Osteocyte (in vitro differentiated cells): ENCODE results near the gene HIVEP3. TPM values are rescaled to one million over a fixed set of nuclear protein-coding genes. Genes with fewer than 3 reads are reported as not detected.
A peak's percentile ranks its signal among the peaks of the same experiment; 100 is the strongest.

Experiments
- DNase-seq: peaks from one replicate; pipeline ENCODE4 v3.0.0; 2021; ENCODE audit warnings: mixed read lengths; ENCODE audit not compliant: unreplicated experiment; ENCODE audit errors: extremely low spot score
- H3K27ac Mint-ChIP-seq: one replicate; pipeline ENCODE4 v1.8.0; 2021; ENCODE audit warnings: mild to moderate bottlenecking, mixed read lengths; ENCODE audit not compliant: unreplicated experiment
- H3K27me3 Mint-ChIP-seq: one replicate; pipeline ENCODE4 v1.8.0; 2021; ENCODE audit warnings: mixed read lengths; ENCODE audit not compliant: unreplicated experiment
- H3K36me3 Mint-ChIP-seq: one replicate; pipeline ENCODE4 v1.8.0; 2021; ENCODE audit warnings: mixed read lengths; ENCODE audit not compliant: unreplicated experiment
- H3K4me1 Mint-ChIP-seq: one replicate; pipeline ENCODE4 v1.8.0; 2021; ENCODE audit warnings: mixed read lengths; ENCODE audit not compliant: unreplicated experiment
- H3K4me3 Mint-ChIP-seq: one replicate; pipeline ENCODE4 v1.8.0; 2021; ENCODE audit warnings: mild to moderate bottlenecking, moderate library complexity, mixed read lengths; ENCODE audit not compliant: unreplicated experiment
- H3K9me3 Mint-ChIP-seq: one replicate; pipeline ENCODE4 v1.8.0; 2021; ENCODE audit warnings: mixed read lengths; ENCODE audit not compliant: unreplicated experiment
- total RNA-seq: library from RNA; stranded (reverse); gene quantifications from 2 replicates; pipeline ENCODE4 v1.2.1, GENCODE V29; 2021
- TF ChIP-seq, protein P1 (sequence below): fragments of 200-600 bp; sonication (generic); IDR thresholded peaks from 2 replicates; pipeline ENCODE4 v1.5.0; 2021; ENCODE audit warnings: antibody characterized with exemption, mild to moderate bottlenecking, moderate library complexity

The HIVEP3 gene
- total RNA-seq, 1 donor from 2014 or later, result 0.97 TPM

- Mint-ChIP-seq H3K27me3 (no peaks in the 10 kb centered on the region), H3K4me3 (no peak overlapping the region), H3K9me3 (no peaks in the 10 kb centered on the region), H3K36me3 (no peaks in the 10 kb centered on the region), H3K27ac (no peak overlapping the region), H3K4me1 (peaks cover 17% of the 10 kb centered on the region)
- no peak for DNase-seq
- TF ChIP-seq, protein P1, sequence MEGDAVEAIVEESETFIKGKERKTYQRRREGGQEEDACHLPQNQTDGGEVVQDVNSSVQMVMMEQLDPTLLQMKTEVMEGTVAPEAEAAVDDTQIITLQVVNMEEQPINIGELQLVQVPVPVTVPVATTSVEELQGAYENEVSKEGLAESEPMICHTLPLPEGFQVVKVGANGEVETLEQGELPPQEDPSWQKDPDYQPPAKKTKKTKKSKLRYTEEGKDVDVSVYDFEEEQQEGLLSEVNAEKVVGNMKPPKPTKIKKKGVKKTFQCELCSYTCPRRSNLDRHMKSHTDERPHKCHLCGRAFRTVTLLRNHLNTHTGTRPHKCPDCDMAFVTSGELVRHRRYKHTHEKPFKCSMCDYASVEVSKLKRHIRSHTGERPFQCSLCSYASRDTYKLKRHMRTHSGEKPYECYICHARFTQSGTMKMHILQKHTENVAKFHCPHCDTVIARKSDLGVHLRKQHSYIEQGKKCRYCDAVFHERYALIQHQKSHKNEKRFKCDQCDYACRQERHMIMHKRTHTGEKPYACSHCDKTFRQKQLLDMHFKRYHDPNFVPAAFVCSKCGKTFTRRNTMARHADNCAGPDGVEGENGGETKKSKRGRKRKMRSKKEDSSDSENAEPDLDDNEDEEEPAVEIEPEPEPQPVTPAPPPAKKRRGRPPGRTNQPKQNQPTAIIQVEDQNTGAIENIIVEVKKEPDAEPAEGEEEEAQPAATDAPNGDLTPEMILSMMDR, result no peak
These were observed 177.5 kb downstream of the HIVEP3 start for GRCh38 chr1:41741244-41741643.

DNA sequence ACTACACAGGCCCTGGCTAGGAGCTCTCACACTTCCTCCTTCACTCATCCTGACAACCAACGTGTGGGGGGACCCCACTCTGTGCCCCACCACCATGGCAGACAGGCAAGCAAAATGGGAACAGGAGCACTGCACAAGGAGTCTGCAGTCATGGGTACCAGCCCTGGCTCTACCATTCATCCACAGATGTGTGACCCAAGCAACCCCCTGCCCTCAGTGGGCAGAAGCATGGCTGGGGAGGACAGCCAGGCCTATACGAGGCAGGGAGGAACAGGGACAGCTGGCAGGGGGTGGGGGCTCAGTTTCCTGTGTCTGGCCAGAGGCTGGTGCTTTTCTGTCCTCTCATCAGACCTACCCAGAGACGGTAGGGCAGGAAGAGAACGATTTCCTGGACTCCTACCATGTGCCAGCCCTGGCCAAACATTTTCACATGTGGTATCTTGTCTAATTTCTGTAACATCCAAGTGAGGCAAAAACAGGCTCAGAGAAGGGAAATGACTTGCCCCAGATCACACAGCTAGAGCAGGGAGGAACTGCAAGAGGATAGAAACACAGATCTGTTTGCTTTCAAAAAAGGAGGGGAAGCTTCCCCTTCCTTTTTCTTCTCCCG, 178.0 kb downstream of the HIVEP3 start:
- Mint-ChIP-seq H3K4me1 (peaks cover 17% of the 10 kb centered on the region), H3K4me3 (no peak overlapping the region), H3K27ac (no peak overlapping the region), H3K9me3 (no peaks in the 10 kb centered on the region), H3K27me3 (no peaks in the 10 kb centered on the region), H3K36me3 (no peaks in the 10 kb centered on the region)
- DNase-seq, result no peak
- TF ChIP-seq, protein P1, result no peak

DNA sequence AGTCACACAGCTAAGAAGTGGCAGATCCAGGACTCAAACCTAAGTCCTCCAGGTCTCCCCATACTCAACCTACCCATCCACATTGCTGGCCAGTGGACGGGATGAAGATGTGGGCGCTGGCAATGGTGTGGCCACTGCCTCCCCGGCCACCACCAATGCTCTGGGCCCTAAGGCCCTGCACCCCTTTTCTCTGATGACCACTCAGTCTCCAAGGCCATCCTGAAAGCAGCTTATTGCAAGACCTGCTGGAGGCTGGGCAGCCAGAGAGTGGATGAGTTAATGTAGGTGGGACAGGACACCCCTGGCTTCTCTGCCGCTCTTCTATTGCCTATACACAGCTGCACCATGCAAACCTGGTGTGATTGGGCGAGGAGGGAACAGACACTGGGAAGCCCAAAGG, 178.7 kb downstream of the HIVEP3 start:
- Mint-ChIP-seq H3K27me3 (no peaks in the 10 kb centered on the region), H3K36me3 (no peaks in the 10 kb centered on the region), H3K27ac (no peak overlapping the region), H3K4me3 (no peak overlapping the region), H3K4me1 (peaks cover 17% of the 10 kb centered on the region), H3K9me3 (no peaks in the 10 kb centered on the region)
- TF ChIP-seq, protein P1, result no peak
- DNase-seq, result no peak

GRCh38 chr1:41739061-41739955, 179.4 kb downstream of the HIVEP3 start:
- peak overlapping the region; percentile 30 for H3K4me3 Mint-ChIP-seq
- H3K27ac Mint-ChIP-seq, result peak overlapping the region; percentile 82
- H3K27me3 Mint-ChIP-seq, result no peaks in the 10 kb centered on the region
- peaks cover 17% of the 10 kb centered on the region for H3K4me1 Mint-ChIP-seq
- TF ChIP-seq, protein P1, result no peak
- DNase-seq, result peak; percentile 90
- no peaks in the 10 kb centered on the region for H3K9me3 Mint-ChIP-seq
- no peaks in the 10 kb centered on the region for H3K36me3 Mint-ChIP-seq

DNA sequence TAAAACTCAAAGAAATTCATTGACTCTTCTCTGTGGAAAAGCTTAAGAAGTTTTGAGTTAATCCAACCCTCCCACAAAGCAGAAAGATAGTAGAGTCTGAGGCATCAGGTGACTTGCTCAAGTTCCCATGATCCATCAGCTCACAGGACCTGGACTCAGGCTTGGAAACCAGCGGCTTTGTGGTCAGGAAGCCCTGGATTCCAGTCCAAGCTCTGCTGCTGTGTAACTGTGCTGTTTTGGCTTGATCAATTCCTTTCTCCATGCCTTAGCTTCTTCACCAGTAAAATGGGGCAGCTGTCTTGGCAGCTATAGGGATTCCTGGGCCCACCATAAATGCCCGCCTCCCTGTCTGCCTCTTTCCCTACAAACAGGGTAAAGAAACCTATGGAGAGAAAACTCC, 180.2 kb downstream of the HIVEP3 start:
- peaks cover 17% of the 10 kb centered on the region for H3K4me1 Mint-ChIP-seq
- H3K4me3 Mint-ChIP-seq, result peak overlapping the region; percentile 30
- TF ChIP-seq, protein P1, result no peak
- H3K9me3 Mint-ChIP-seq, result no peaks in the 10 kb centered on the region
- DNase-seq, result no peak
- no peaks in the 10 kb centered on the region for H3K27me3 Mint-ChIP-seq
- H3K27ac Mint-ChIP-seq, result peak overlapping the region; percentile 82
- no peaks in the 10 kb centered on the region for H3K36me3 Mint-ChIP-seq
